ENCODE results near the gene HTRA3.
A peak's percentile ranks its signal among the peaks of the same experiment; 100 is the strongest.
"Not testable (repeated sequence)": the region's sequence is repeated elsewhere in the genome, so short reads cannot be mapped to it uniquely, and the experiment has no call there.

HTRA3 gene

DNA sequence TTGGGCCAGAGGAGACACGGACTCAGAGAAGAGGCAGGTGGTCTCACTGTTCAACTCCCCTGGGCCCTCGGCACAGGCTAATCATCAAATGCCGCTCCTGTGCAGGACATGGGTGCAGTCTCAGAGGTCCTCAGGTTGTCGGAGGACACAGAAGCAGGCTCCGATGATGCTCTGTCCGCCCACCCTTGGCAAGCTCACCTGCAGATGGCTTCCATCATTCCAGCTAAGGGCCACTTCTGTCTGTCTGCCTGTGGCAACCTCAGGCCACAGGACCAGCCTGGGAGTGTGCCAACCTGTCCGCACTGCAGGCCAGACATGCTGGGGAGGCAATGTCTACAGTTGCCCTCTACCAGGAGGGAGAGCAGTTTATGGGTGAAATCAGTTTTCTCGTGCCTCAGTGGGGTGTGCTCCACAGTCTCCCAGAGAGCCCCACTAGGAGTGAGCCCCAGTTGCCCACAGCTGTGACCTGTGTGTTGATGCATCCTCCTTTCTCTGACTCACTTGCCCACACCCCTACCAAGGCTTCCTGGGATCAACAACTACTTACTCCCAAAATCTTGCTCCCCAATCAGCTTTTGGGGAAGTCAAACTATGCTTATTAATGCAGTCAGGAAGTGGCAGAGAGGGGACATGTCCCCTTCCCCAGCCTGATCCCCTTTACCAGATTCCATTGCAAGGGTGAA, 55.9 kb downstream of the HTRA3 start:
- DNase-seq (ENCODE audit: low spot score) = peak; percentile 21

DNA sequence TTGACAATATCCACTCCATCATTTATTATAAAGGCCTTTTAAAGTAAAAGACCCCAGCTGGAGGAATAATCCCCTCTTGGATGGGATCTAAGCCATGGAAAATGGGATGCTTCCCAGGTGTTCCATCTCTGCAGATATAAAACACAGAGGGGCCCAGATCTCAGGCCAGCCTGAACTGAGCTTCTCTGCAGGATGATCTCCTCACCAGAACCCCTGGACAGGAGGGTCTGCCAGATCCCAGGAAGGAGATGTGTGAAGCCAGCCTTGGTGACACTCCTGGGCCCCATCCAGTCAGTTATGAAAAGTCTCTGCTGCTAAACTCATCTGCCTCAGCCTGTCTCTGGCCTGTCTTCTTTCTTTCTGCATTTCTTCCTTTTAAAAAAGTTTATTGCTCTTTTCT, 56.7 kb downstream of the HTRA3 start:
- DNase-seq (ENCODE audit: low spot score) = no peak

DNA sequence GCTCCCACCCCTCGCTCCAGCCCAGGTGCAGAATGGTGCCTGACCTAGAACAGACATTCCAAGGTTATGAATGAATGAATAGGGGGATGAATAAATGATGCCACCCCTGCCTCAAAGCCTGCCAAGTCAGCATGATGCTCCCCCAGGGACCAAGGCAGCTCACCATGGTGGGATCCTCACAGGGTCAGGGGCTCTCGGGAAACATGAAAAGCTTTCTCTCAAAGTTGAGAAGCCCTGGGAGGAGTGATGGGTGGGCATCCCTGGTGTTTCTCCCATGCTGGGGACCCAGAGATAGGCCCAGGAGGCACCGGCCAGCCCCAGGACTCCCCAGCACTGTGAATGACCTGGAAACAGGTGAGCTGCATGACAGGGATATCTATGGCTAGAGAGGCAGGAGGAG, 58.9 kb downstream of the HTRA3 start:
- DNase-seq (ENCODE audit: low spot score) = no peak

DNA sequence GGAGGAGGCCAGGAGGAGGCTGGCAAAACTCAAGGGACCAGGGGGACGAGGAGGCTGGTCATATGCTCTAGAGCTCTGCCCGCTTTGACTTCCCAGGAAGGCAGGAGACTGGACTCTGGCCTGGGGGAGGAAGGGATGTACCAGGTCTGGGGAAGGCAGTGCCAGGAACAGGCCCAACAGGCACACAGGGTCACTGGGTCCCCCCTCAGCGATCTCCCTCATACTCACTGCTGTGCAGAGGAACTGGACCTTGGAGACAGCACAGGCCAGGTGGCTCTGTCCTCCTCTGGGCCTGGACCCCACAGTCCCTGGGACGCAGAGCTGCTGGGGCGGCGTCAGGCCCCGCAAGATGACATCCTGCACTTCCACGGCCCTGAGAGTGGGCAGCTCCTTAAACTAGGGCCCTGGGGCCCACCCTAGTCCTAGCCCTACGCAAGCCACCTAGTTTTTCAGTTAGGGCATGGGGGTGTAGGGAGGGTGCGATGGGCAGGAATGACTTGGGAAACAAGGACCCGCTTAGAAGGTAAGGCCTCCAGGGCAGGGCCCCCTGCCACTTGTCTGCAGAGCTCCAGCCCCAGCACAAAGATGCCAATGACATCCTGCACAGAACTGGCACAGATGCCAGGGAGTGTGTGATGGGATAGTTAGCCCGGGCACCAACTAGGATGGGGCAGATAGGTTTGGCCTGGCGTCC, 59.5 kb downstream of the HTRA3 start:
- no peak for DNase-seq (ENCODE audit: low spot score)

DNA sequence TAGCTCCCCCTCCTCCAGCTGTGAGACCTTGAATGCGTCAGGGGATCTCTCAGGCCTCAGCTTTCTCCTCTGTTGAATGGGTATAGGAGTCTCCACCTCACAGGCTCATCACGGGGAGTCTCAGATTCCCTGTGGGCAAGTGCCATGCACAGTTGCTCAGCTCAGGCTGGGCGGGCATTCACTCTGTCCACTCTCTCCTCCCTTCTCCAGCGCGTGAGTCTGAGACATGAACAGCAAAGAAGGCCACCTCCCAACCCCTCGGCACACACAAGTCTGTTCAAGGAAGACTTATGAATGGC, 60.0 kb downstream of the HTRA3 start:
- no peak for DNase-seq (ENCODE audit: low spot score)

DNA sequence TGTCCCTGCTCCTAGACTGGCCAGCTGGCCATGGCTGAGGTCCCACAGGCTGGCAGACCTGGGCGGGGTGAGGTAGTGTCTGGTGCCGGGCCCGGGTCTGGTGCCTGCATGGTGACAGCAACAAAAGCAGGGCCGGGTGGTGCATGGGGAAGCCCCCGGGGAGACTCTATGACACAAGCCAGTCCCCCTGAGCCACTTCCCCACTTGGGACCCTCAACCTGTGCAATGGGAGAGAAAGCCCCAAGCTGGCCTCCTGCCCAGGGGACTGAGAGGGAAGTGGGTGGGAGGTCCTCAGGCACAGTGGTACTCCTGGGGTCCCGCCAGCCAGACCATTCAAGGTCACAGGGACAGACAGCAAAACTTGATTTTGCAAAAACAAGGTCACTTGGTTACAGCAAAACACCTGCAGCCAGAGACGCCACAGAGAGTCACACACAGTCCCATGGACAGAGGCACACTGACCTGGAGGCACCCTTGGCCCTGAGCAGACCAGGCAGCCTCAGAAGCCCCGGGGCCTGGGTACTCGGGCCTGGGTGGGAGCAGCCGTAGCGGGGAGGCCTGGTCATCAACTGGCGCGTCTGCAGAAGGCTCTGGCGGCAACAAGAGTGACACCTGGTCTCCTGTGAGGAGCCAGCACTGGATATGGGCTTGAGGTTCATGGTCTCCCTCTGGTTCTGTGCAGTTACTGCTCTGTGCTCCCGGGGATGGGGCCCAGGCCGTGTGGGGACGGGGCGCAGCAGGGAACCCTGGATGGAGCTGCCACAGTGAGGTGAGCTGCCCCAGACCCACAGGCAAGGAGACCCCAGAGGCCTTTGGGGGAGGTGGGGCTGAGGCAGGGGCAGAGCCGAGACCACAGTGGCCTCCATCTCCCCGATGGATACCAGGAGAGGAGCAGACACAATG, 60.6 kb downstream of the HTRA3 start:
- DNase-seq (ENCODE audit: low spot score) = no peak

DNA sequence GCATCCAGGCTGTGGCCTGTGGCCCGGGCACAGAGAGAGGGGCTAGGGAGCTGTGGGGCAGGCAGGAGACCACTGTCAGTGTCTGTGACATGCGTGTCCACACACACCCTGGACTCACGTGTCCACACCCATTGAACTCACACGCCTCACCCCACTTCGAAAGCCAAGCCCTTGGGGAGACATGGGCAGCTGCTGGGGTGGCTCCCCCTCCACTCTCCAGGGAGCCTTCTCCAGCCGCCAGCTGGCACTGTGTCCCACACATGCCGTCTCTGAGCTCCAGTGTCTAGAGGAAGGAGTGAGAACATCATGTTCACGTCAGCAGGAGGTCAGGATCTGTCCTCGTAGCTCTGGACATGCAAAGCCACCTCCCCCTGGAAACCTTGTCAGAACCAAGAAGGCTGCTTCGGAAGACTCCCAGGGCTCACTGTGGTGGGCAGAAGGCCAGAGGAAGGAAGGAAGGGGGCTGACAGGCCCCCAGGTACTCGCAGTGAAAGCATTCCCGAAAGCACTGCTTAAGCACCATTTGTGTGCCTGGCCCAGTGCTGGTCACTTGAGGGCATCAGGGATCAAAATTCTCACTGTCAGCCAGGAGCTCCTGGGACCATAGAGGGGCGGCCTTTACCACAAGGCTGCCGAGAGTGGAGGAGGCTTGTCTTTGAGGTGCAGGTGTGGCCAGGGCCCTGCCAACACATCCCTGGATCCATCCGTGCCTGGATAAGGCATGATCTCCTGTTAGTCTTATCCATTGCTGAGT, 61.4 kb downstream of the HTRA3 start:
- DNase-seq (ENCODE audit: low spot score) = no peak

DNA sequence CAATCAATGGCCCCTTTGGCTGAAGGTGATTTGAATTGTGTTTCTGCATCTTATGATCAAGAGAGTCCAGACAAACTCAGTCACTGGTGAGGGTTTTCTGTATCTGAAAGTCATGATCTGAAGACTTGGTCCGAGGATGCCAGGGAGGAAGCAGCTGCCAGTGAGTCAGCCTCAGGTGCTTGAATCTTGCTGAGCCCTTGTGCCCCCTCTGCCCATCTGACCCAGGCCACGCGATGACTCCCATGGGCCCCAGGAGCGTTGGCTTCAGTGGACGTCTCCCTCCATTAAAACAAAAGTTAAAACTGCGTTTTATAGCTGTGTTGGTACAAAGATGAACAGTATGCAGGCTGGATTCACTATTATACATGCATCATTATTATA, 62.0 kb downstream of the HTRA3 start:
- DNase-seq (ENCODE audit: low spot score) = no peak

DNA sequence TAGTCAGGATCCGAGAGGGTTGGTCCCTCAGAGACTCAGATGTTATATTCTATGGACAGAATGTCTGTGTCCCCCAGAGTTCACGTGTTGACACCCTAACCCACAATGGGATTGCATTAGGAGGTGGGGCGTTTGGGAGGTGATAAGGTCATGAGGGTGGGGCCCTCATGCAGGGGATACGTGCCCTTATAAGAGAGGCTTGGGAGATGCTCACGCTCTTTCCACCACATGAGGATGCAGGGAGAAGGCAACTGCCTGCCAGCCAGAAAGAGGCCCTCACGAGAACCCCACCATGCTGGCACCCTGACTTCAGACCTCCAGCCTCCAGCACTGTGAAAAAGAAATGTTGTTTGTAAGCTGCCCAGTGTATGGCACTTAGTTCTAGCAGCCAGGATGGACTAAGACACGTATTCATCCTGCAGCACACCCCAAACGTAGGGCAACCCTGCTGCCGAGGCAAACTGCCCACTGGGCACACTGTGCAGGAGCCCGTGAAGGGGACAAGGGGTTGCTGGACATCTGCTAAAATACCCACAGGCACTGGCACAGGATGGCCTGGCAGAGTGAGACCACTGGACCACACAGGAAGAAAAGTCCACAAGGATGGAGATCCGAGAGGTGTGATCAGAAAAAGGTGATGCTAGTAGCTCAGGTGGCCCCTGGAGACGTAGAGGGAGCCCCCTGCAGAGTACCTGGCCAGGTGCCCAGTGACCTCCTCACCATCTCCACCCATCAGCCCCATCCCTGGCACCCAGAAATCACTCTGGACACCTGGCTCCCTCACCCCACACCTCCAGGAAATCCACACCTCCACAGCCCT, 62.7 kb downstream of the HTRA3 start:
- no peak for DNase-seq (ENCODE audit: low spot score)

DNA sequence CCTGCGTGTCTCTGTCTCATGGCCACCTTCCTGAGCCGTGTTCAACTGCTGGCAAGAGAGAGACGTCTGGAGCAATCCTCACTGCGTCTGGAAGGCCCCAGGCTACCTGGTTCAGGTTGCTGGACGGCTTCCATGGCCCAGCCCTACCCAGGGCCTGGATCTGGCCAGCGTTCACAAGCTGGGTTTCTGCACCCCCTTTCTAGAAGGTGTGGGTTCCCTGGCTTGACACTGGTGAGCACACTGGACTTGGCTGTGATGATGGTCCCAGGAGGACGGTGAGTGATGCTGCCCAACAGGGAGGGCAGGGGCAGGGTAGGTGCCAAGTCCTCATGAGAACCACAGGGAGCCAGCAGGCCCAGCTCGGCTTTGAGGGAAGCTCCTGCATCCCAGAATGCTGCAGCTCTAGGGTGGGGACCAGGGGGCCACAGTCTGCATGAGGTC, 63.4 kb downstream of the HTRA3 start:
- DNase-seq (ENCODE audit: low spot score) = no peak

DNA sequence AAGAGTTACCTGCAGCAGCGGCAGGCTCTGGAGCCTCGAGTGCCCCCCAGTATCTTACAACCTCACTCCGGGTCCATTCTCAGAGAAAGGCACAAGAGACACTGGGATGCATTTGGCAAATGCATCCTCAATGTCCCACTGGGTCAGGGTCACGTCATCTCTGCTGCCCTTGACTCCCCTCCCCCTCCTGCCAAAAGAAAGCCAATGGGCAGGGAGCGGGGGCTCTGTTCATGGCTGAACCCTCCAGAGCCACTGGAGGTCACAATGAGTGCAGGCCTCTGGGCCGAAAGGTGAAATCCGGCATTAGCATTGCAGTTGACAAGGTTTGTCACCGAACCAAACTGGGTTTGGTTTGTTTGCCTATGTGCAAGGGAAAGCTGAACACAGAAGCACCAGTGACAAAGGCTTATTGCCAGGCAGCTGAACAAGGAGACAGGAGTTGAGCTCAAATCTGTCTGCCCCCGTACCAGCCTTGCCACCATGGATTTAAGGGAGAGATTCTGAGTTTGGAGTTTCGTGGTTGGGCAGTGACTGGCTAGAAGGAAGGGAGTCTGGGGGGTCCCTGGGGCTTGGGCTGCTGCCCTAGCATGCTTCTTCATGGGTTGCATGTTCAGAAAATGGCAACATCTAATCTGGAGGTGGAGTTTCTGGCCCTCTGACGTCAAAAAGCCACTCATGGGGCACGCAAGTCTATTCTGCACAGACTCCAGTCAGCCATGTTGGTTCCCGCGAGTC, 64.3 kb downstream of the HTRA3 start:
- no peak for DNase-seq (ENCODE audit: low spot score)

DNA sequence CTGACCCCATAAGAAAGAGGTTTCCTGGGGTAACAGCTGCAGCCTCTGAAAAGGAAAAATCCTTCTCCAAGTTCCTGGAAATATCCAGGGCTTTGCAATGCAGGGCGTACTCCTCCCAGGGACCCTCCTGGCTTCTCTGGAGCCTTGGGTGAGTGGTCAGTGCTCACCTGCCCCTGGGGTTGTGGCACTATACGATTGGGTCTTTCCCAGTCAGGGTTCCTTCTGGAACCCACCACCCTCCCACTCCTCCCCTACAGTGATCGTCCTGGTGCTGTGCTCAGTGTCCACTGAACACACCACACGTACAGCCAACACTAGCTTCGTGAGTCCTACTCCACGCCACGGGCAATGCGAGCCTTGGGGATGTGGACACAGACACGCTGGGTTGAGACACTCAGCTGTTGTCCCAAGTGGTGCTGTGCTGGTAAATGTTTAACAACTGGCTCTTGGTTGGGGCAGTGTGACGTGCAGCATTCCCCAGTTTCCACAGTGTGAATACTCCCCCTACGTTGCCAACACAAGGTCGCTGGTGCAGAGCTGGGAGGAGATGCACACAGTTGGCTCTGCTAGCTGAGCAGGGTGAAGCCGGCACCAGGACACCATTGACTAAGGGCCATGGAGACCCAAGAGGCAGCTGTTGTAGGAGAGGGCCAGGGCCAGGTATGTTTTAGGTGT, 65.4 kb downstream of the HTRA3 start:
- DNase-seq (ENCODE audit: low spot score) = no peak

DNA sequence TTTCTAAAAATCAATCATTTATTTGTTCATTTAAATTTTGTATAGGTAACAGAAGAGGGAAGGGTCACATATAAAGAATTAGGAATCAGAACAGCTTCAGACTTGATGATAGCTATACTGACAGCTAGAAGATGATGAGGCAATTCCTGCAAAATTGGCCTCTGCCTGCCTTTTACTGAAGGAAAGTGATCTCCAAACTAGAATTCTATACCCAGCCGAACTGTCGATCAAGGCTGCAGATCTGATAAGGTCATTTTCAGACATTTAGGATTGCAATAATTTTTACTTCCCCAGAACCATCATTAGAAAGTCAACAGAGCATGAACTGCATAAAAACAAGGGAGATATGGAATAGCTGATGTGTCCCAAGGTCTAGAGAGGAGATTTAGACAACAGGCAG, 66.3 kb downstream of the HTRA3 start:
- DNase-seq (ENCODE audit: low spot score) = no peak

DNA sequence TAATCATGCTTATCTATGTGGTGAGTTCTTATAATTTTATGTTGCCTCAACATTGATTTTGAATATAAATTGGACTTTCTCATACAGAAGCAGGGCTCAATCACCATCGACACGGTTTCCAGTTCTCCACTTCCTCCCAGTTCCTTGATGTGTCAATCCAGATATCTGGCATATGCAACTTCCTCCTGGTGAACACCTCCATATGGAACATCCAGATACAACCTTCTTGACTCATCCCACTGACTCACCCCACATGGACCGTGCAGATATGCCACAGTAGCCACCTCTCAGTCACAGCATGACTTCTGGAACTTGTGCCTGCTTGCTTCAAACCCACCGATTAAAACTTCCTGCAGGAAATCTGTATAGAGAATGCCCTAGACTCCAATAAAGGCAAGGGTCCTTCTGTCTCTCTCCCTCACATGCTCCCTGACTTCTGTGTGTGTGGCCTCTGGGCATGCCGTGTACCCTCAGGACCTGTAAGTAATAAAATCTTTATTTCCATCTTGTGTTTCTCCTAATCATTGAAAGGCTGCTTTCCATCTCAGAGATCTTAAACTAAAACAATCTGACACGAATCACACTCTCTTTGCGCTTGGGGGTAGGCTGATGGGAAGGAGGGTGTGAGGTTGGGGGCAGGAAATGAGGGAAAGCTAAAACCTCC, 67.0 kb downstream of the HTRA3 start:
- peak; percentile 11 for DNase-seq (ENCODE audit: low spot score)

DNA sequence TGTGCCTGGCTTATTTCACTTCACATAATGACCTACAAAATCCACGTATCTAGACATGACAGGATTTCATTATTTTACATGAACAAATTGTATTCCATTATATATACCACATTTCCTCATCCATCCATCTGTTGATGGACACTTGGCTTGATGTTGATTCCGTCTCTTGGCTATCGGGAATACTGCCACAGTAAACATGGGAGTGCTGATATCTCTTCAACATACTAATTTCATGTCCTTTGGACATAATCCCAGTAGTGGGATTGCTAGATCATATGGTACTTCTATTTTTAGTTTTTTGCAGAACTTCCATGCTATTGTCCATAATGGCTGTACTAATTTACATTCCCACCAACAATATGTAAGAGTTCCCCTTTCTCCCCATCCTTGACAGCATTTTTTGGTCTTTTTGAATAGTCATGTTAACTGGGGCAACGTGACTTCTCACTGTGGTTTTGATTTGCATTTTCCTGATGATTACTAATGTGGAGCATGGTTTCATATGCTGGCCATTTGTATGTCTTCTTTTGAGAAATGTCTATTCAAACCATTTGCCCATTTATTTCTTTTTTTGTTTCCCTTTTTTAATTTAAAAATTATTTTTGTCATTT, 68.9 kb downstream of the HTRA3 start:
- DNase-seq (ENCODE audit: low spot score) = no peak

DNA sequence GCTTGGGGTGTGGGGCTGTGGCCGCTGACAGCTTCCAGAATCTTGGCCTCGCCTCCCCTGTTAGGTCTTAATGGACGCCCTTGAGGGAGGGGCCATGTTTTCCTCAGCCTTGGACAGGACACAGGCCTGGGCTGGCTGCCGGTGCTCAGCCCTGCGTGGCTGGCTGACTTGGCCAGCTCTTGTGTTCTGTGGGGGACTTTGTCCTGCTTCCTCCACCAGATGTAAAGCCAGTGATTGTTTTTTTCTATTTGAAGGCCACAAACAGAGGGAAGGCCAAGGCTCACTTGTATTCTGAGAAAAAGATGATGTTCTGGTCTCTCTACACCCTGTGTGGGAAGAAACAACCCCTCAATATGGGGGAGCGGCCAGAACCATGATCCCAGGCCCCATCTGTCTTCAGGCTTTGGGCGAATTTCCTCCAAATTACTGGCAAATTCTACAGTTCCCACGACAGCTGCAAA, 71.3 kb downstream of the HTRA3 start:
- DNase-seq (ENCODE audit: low spot score) = no peak

DNA sequence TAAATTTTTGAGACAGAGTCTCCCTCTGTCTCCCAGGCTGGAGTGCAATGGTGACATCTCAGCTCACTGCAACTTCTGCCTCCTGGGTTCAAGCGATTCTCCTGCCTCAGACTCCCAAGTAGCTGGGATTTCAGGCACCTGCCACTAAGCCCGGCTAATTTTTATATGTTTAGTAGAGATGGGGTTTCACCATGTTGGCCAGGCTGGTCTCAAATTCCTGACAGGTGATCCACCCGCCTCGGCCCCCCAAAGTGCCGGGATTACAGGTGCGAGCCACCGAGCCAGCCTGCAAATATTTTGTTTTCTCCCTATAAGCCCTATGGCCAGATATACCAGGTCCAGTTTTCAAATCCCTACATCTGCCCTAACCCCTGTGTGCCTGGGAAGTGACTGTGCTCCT, 71.7 kb downstream of the HTRA3 start:
- DNase-seq (ENCODE audit: low spot score) = not testable (repeated sequence)

DNA sequence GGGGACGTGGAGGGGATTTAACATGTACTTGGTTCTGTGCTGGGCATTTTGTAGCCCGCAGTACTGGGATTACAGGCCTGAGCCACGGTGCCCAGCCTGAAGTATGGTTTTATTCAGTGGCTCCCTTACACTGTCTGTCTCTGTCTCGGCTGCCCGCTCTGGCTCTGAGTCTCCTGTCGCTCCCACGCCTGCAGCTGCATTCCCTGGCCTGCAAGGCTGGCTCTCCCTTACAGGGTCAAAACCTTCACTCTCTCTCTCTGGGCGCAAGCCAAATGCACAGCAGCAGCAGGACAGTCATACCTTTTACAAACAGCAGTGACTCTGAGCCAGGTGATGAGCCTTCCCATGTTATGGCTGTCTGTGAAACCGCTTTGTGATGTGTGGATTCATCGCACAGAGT, 72.1 kb downstream of the HTRA3 start:
- no peak for DNase-seq (ENCODE audit: low spot score)

DNA sequence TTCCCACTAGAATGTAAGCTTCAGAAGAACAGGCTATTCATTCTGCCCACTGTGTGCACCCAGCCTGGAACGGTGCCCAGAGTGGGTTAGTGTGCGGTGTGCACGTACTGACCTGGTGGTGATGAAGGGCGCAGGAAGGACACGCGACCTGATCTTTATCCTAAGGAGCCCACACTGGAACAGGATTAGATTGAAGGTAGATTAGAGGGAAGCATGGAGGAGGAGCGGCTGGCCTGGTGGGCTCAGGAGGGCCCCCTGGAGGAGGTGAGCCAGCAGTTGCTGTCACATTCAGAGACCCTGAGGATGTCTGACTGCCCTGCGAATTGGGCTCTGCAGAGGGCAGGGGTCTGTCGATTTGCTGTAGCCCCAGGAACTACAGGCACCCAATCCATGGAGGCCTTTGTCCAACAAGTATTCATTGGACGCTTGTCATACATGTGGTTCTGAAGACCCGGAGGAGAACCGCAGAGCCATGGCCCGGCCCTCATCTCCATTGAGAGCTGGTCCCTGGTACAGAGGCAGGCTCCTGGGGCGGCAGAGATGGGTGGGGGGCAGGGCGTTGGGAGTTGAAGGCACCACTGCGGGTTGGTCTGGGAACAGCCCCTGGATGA, 73.2 kb downstream of the HTRA3 start:
- peak; percentile 70 for DNase-seq (ENCODE audit: low spot score)
